Left colon (tissue), 2 donors: Measurements from ENCODE around the gene CHTF18. TPM values are rescaled to one million over a fixed set of nuclear protein-coding genes. Genes with fewer than 3 reads are reported as not detected.
"Not testable (repeated sequence)": the region's sequence is repeated elsewhere in the genome, so short reads cannot be mapped to it uniquely, and the experiment has no call there.

Experiments used
- ATAC-seq: fragments of 200-7000 bp; cut with Tn5 transposase; one replicate; pipeline ENCODE4 v1.9.1; 2020; ENCODE audit warnings: mild to moderate bottlenecking, moderate library complexity
- DNase-seq, 2 donors: peaks; one replicate each; pipeline ENCODE4 v3.0.0-alpha.2; 2020
- intact Hi-C, 2 donors: fragments of 100-400 bp; cut with DNase I in 1 of 2; cut with micrococcal nuclease in 1 of 2; formaldehyde crosslinking; loops; one replicate each; pipeline versions ENCODE4 v1.11.2 to v1.14.0; 2022; cut with DNase I, micrococcal nuclease
- total RNA-seq, 2 donors: library from RNA; stranded (reverse); fragmentation: NEBNext Ultra II Directional; extraction: Animal tissue kit (Norgen Biotek cat#: 25700); gene quantifications; one replicate each; pipeline ENCODE4 v1.2.1, GENCODE V29; 2021
- donor health status: DM: no; HTN: no; CAD: no.
- donor health status: DM: yes; HTN: yes; CAD: no.

Gene CHTF18
- total RNA-seq, 2 donors from 2014 or later, result 9.5 to 20.3 TPM

GRCh38 chr16:769934-770333, 18.5 kb upstream of the CHTF18 start:
- ATAC-seq, result no peak
- intact Hi-C loops, result no loop called here
- DNase-seq, result no peak

GRCh38 chr16:770411-770810, 18.0 kb upstream of the CHTF18 start:
- DNase-seq, result no peak
- no peak for ATAC-seq
- intact Hi-C loops, result no loop called here

- no peak for ATAC-seq
- intact Hi-C loops, result no loop called here
Measured at GRCh38 chr16:772959-773358, 15.5 kb upstream of the CHTF18 start.

GRCh38 chr16:774086-775001, 14.1 kb upstream of the CHTF18 start:
- intact Hi-C loops, result no loop called here
- DNase-seq, result no peak
- peak; percentile 25 for ATAC-seq

More at GRCh38 chr16:772959-773358, 15.5 kb upstream of the CHTF18 start:
- no peak for DNase-seq

- intact Hi-C loops, result no loop called here
- ATAC-seq (no peak), DNase-seq (no peak)
Measured at GRCh38 chr16:775236-775796, 13.1 kb upstream of the CHTF18 start.

- intact Hi-C loops, ATAC-seq, DNase-seq: not testable (repeated sequence)
Measured at GRCh38 chr16:776298-776697, 12.1 kb upstream of the CHTF18 start.

GRCh38 chr16:776824-777223, 11.6 kb upstream of the CHTF18 start:
- no peak for ATAC-seq
- DNase-seq, result no peak
- intact Hi-C loops, result no loop called here

GRCh38 chr16:777826-778225, 10.6 kb upstream of the CHTF18 start:
- intact Hi-C loops, result no loop called here
- no peak for ATAC-seq
- no peak for DNase-seq

GRCh38 chr16:778447-778846, 10.0 kb upstream of the CHTF18 start:
- no peak for ATAC-seq
- DNase-seq, result no peak
- intact Hi-C loops, result no loop called here

- intact Hi-C loops, result no loop called here
- ATAC-seq (no peak), DNase-seq (no peak)
Measured at GRCh38 chr16:778909-779527, 9.4 kb upstream of the CHTF18 start.

GRCh38 chr16:779561-779960, 8.9 kb upstream of the CHTF18 start:
- intact Hi-C loops, result no loop called here
- ATAC-seq, result no peak

GRCh38 chr16:780296-780695, 8.1 kb upstream of the CHTF18 start:
- ATAC-seq (no peak), DNase-seq (no peak)
- intact Hi-C loops, result no loop called here

More at GRCh38 chr16:779561-779960, 8.9 kb upstream of the CHTF18 start:
- DNase-seq, result no peak

- no peak for ATAC-seq
- no peak for DNase-seq
- intact Hi-C loops, result no loop called here
Measured at GRCh38 chr16:781346-782010, 6.9 kb upstream of the CHTF18 start.

- intact Hi-C loops, result no loop called here
- ATAC-seq (no peak), DNase-seq (no peak)
Measured at GRCh38 chr16:782258-782657, 6.2 kb upstream of the CHTF18 start.

GRCh38 chr16:782766-783403, 5.5 kb upstream of the CHTF18 start:
- DNase-seq (no peak), ATAC-seq (peak; percentile 8)
- intact Hi-C loops, result no loop called here

GRCh38 chr16:783404-784161, 4.8 kb upstream of the CHTF18 start:
- DNase-seq, result no peak
- intact Hi-C loops, result loop anchor here in 1 of 2 donors (2.0 kb wide), 1 partner anchor 73 kb away; no protein-coding TSS in a partner anchor
- no peak for ATAC-seq

- ATAC-seq (no peak), DNase-seq (no peak)
- intact Hi-C loops, result loop anchor here in 1 of 2 donors (2.0 kb wide), 1 partner anchor 74 kb away; no protein-coding TSS in a partner anchor
Measured at GRCh38 chr16:784431-784830, 4.0 kb upstream of the CHTF18 start.
